Measurements from ENCODE around the gene CDK6.

Gene CDK6

GRCh38 chr7:92557249-92557648 is 279.1 kb downstream of the CDK6 start:
- no peak for DNase-seq

Data from activated naive CD4-positive, alpha-beta T cell (primary cell).